Activated CD4-positive, alpha-beta T cell treated with anti-CD3 and anti-CD28 coated beads for 1 hour (primary cell): ENCODE measurements around the gene TNRC6C.

Experiments
- DNase-seq: peaks from one replicate; pipeline ENCODE4 v3.0.0-alpha.2; 2020

Gene TNRC6C

GRCh38 chr17:78142119-78142861 is 183.8 kb downstream of the TNRC6C start:
- no peak for DNase-seq

GRCh38 chr17:78143214-78144146 is 185.0 kb downstream of the TNRC6C start:
- no peak for DNase-seq

- no peak for DNase-seq
These were observed 185.7 kb downstream of the TNRC6C start for GRCh38 chr17:78144147-78144719.

GRCh38 chr17:78144736-78145641 is 186.5 kb downstream of the TNRC6C start:
- DNase-seq, result no peak

- DNase-seq, result no peak
These were observed 188.0 kb downstream of the TNRC6C start for GRCh38 chr17:78146471-78146869.

- no peak for DNase-seq
These were observed 188.4 kb downstream of the TNRC6C start for GRCh38 chr17:78146881-78147280.

GRCh38 chr17:78147315-78147998 is 189.0 kb downstream of the TNRC6C start:
- DNase-seq, result no peak

GRCh38 chr17:78148286-78149016 is 189.9 kb downstream of the TNRC6C start:
- DNase-seq, result no peak

GRCh38 chr17:78151514-78152008 is 193.1 kb downstream of the TNRC6C start:
- no peak for DNase-seq

- DNase-seq, result no peak
These were observed 196.7 kb downstream of the TNRC6C start for GRCh38 chr17:78154903-78155811.
